Common myeloid progenitor, CD34-positive (primary cell): ENCODE results near the gene PPARD.

Experiments used
- CTCF ChIA-PET: fragments of 350-600 bp; sonication (Branson Sonifier 250); formaldehyde crosslinking; loops from one replicate; lab custom pipeline; 2021; ENCODE audit warnings: antibody characterized with exemption; lab: Charles Lee
- POLR2A ChIA-PET: fragments of 350-600 bp; sonication (Branson Sonifier 250); formaldehyde crosslinking; loops from one replicate; lab custom pipeline; 2021; ENCODE audit warnings: antibody characterized with exemption; lab: Charles Lee
- DNase-seq, 3 donors: peaks; one replicate each; pipeline versions ENCODE4 v3.0.0 to v3.0.0-alpha.2; 2013
- H3K27ac ChIP-seq, 2 experiments: 1 replicate in 1 of 2; 2 replicates in 1 of 2; pipeline ENCODE4 v1.7.0; 2013; ENCODE audit warnings: inconsistent platforms in 2 of 2, low read length in 2 of 2, mild to moderate bottlenecking in 2 of 2, low read depth in 1 of 2, moderate library complexity in 1 of 2; ENCODE audit not compliant: severe bottlenecking in 2 of 2, insufficient read depth in 1 of 2, poor library complexity in 1 of 2
- H3K27me3 ChIP-seq, 5 experiments: replicated peaks in 2 of 5; 1 replicate in 3 of 5; 2 replicates in 2 of 5; pipeline versions ENCODE4 v1.6.1 to v1.7.0; 2013; ENCODE audit warnings: low read length in 4 of 5, mild to moderate bottlenecking in 2 of 5, moderate library complexity in 2 of 5, inconsistent platforms in 1 of 5; ENCODE audit not compliant: insufficient read depth in 5 of 5, control insufficient read depth in 4 of 5
- H3K36me3 ChIP-seq, 4 experiments: 1 replicate in 2 of 4; 2 replicates in 2 of 4; pipeline versions ENCODE4 v1.6.1 to v1.7.0; 2013; ENCODE audit warnings: low read length in 3 of 4, control low read depth in 1 of 4, mild to moderate bottlenecking in 1 of 4; ENCODE audit not compliant: control insufficient read depth in 4 of 4, insufficient read depth in 4 of 4
- H3K4me1 ChIP-seq, 4 experiments: 1 replicate in 3 of 4; 2 replicates in 1 of 4; pipeline versions ENCODE4 v1.6.1 to v1.7.1; 2013; ENCODE audit warnings: low read length in 3 of 4, mild to moderate bottlenecking in 3 of 4, control low read depth in 1 of 4, inconsistent platforms in 1 of 4, moderate library complexity in 1 of 4; ENCODE audit not compliant: control insufficient read depth in 4 of 4, insufficient read depth in 4 of 4; ENCODE audit errors: control extremely low read depth in 1 of 4
- H3K4me3 ChIP-seq, 7 experiments: 1 replicate in 4 of 7; 2 replicates in 3 of 7; pipeline versions ENCODE4 v1.5.1 to v1.7.0; 2013; ENCODE audit warnings: mild to moderate bottlenecking in 7 of 7, low read length in 6 of 7, moderate library complexity in 6 of 7, inconsistent platforms in 2 of 7, low read depth in 2 of 7, control low read depth in 1 of 7; ENCODE audit not compliant: insufficient read depth in 4 of 7, control insufficient read depth in 1 of 7; ENCODE audit errors: extremely low read depth in 1 of 7
- H3K9me3 ChIP-seq, 5 experiments: 1 replicate in 4 of 5; 2 replicates in 1 of 5; pipeline versions ENCODE4 v1.6.1 to v1.7.1; 2013; ENCODE audit warnings: low read length in 4 of 5, mild to moderate bottlenecking in 2 of 5, inconsistent platforms in 1 of 5, low read depth in 1 of 5, moderate library complexity in 1 of 5; ENCODE audit not compliant: control insufficient read depth in 4 of 5, insufficient read depth in 2 of 5; ENCODE audit errors: control extremely low read depth in 1 of 5
- WGBS: methylation state at CpG from one replicate; pipeline ENCODE4 v1.1.5; 2013; ENCODE audit not compliant: insufficient coverage; 5-methylcytosine and 5-hydroxymethylcytosine counted together

PPARD gene

DNA sequence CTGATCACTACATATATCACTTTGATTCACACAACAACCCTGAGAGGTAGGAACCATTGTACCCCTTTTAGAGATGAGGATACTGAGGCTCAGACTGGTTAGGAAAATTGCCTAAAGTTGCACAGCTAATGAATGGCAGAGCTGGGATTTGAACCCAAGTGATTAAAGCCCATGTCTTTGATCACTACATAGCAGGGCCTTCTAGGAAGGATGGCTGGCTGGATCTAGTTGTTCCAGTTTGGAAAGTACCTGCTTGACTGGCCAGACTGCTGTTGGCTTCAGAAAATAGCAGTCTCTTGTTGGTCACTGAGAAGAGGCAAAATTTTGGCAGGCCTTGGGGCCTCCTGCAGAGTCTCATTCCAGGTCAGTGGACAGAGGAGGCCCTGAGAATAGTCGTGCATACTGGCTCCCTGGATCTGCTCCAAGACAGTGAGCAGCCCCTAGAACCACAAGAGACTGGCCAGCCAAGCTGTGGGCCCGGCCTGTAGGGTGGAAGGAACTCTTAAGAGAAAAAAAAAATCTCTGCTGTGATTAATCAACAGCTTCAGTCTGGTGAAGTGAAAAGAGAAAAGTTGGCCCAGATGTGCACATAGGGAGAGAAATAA lies 17.5 kb downstream of the PPARD start:
- POLR2A ChIA-PET: no interaction called here
- Histone ChIP-seq H3K27ac (no peak overlapping the region), H3K4me1 (no peaks in the 10 kb centered on the region), H3K36me3 (no peaks in the 10 kb centered on the region), H3K9me3 (no peaks in the 10 kb centered on the region), H3K27me3 (peaks cover 0 to 41% (median 36%) of the 10 kb centered on the region in 5 experiments), H3K4me3 (no peak overlapping the region)
- CTCF ChIA-PET: interaction anchor here (1.2 kb wide), 1 partner anchor 16 kb away, joined by 3 read pairs; no protein-coding TSS in a partner anchor
- no peak for DNase-seq
- 70% methylated on average over 1 of the region's 2 CpGs for WGBS

DNA sequence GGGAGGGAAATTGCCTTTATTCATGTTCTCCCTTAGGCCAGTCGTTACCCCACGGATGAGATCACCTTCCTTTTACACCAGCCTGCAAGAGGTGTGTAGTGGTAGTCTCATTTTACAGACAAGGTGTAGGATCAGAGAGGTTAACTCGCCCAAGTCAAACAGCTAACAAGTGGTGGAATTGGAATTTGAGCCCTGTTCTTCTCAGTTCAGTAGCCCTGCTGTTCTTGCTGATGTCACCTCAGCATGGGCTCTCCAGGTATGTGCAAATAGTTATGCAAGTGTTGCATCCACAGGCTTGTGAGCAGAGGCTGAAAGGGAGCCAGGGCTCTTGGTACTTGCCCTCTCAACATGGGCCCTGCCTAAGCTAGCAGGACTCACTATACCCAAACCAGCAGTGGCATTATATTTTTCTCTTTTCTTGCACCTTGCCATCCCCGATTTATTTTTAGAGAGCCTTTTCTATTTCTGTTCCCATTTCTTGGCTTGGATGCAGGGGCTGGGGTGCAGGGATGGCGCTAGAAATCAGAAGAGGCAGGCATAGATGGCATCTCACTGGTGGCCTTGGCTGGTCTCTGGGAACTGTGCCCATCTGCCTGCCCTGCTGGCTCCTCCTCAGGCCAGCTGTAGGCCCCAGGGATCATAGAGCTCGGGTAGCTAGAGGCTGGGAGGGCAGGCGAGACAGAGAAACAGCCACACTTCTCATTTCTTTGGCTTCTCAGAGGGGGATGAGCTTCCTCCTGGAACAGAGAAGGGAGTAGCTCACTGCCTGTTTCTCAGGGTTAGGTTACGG lies 18.2 kb downstream of the PPARD start:
- no peak overlapping the region for H3K27ac ChIP-seq
- POLR2A ChIA-PET: no interaction called here
- DNase-seq: no peak

DNA sequence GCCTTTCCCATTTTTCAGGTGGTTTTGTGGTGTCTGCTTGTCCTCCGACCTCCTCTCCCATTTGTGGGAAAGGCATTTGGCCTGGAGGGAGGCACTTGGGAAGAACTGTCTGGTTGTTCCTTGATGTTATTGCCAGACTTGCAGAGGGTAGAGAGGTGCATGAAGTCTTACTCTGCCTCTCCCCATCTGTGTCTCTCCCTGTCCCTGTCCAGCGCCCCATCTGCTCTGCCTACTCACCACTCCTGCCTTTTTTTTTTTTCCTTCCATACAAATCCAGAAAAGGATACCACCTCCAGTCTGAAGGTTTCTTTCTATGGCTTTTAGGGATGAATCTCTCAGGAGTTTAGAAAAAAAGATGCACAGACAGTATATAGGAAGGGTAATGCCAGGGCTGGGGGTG lies 19.8 kb downstream of the PPARD start:
- no peak for DNase-seq

More for the DNA sequence above, 18.2 kb downstream of the PPARD start:
- H3K36me3 ChIP-seq: no peaks in the 10 kb centered on the region
- WGBS: 100% methylated on average over 5 of the region's 8 CpGs
- CTCF ChIA-PET: interaction anchor here (1.1 to 1.3 kb wide), 5 partner anchors 12 to 68 kb away, joined by 3 to 4 read pairs (median 3); partner anchors contain the start of gene PPARD
- H3K27me3 ChIP-seq: peaks cover 0 to 41% (median 36%) of the 10 kb centered on the region in 5 experiments
- no peak overlapping the region for H3K4me3 ChIP-seq
- no peaks in the 10 kb centered on the region for H3K4me1 ChIP-seq
- H3K9me3 ChIP-seq: no peaks in the 10 kb centered on the region

DNA sequence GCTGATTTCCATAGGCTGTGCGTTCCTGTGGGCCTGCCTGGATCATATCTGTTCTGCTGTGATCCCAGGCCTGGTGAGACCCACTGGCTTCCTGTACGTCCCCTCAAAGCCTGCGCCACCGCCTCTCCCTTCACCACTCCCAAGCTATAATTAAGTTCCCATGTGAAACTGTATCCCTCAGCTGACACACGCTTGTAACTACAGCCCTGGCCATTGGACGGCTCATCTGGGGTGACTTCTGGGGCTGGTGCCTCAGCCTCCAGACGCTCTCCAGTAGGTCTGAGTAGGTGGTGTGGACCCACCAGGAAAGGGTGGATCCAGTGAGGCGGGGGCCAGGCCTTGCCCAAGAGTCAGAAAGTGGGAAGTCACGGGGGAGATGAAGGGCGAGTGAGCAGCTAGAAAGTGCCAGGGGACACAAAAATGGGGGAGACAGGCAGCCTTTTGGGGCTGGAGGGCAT lies 21.0 kb downstream of the PPARD start:
- H3K4me1 ChIP-seq: no peaks in the 10 kb centered on the region
- H3K27me3 ChIP-seq: peaks cover 0 to 49% (median 45%) of the 10 kb centered on the region in 5 experiments
- H3K4me3 ChIP-seq: no peak overlapping the region
- no peaks in the 10 kb centered on the region for H3K9me3 ChIP-seq
- POLR2A ChIA-PET: no interaction called here
- H3K27ac ChIP-seq: peak overlapping the region in 1 of 2 experiments; percentile 20
- WGBS: 93% methylated on average over 9 of the region's 10 CpGs
- H3K36me3 ChIP-seq: no peaks in the 10 kb centered on the region
- CTCF ChIA-PET: interaction anchor here (1.0 kb wide), 1 partner anchor 9 kb away, joined by 3 read pairs; no protein-coding TSS in a partner anchor
- no peak for DNase-seq

More for the DNA sequence above, 19.8 kb downstream of the PPARD start:
- CTCF ChIA-PET: interaction anchor here (1.3 kb wide), 1 partner anchor 11 kb away, joined by 3 read pairs; no protein-coding TSS in a partner anchor
- Histone ChIP-seq H3K4me3 (no peak overlapping the region), H3K36me3 (no peaks in the 10 kb centered on the region), H3K27me3 (peaks cover 0 to 42% (median 40%) of the 10 kb centered on the region in 5 experiments), H3K27ac (no peak overlapping the region), H3K9me3 (no peaks in the 10 kb centered on the region), H3K4me1 (no peaks in the 10 kb centered on the region)
- 100% methylated on average over 1 of the region's 2 CpGs for WGBS
- POLR2A ChIA-PET: no interaction called here

DNA sequence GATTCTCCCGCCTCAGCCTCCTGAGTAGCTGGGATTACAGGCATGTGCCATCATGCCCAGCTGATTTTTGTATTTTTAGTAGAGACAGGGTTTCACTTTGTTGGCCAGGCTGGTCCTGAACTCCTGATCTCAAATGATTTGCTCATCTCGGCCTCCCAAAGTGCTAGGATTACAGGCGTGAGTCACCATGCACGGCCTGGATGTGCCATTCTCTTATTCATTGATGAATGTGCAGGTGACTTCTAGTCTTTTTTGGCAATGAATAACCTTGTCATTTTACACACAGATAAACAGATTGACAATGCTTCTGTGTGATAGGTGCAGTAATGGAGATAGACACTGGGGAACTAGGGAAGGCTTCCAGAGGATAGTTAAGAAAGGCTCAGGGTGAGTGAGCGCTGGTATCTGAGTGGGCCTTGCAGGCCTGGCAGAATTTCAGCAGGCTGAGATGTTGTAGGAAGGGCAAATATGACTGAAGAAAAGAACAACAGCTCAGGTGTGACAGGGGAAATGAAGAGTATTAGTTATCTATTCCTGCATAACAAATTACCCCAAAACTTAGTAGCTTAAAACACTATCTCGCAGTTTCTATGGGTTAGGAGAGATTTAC lies 23.3 kb downstream of the PPARD start:
- peaks cover 4 to 15% (median 11%) of the 10 kb centered on the region in 4 experiments for H3K4me1 ChIP-seq
- POLR2A ChIA-PET: no interaction called here
- peaks cover 0 to 64% (median 43%) of the 10 kb centered on the region in 5 experiments for H3K27me3 ChIP-seq
- CTCF ChIA-PET: no interaction called here
- H3K27ac ChIP-seq: no peak overlapping the region
- no peak for DNase-seq
- 100% methylated on average over 6 of the region's 6 CpGs for WGBS
- no peaks in the 10 kb centered on the region for H3K9me3 ChIP-seq
- no peak overlapping the region for H3K4me3 ChIP-seq
- no peaks in the 10 kb centered on the region for H3K36me3 ChIP-seq

DNA sequence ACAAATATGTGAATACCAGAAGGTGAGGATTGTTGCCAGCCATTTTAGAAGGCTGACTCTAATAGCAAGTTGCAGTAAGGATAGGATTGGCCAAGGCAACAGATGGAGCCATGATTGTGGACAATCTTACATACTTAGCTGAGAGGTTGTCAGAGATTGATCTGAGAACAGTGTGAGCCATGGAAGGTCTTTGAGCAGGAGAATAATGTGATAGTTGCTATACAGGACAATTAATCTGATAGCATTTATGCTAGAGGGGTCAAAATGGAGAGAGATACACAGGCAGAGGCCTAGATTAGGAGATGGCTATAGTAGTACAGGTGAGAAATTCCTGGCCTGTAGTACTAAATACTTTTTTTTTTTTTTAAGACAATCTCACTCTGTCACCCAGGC lies 23.8 kb downstream of the PPARD start:
- Histone ChIP-seq H3K27ac (no peak overlapping the region), H3K27me3 (peaks cover 0 to 65% (median 47%) of the 10 kb centered on the region in 5 experiments), H3K9me3 (no peaks in the 10 kb centered on the region), H3K4me1 (peaks cover 4 to 20% (median 16%) of the 10 kb centered on the region in 4 experiments), H3K4me3 (no peak overlapping the region), H3K36me3 (no peaks in the 10 kb centered on the region)
- ChIA-PET CTCF (interaction anchor here (2.3 kb wide), 1 partner anchor 22 kb away, joined by 6 read pairs; no protein-coding TSS in a partner anchor), POLR2A (no interaction called here)
- DNase-seq: no peak
